ENCODE data around the gene XXYLT1. TPM values are rescaled to one million over a fixed set of nuclear protein-coding genes. Genes with fewer than 3 reads are reported as not detected.
A peak's percentile ranks its signal among the peaks of the same experiment; 100 is the strongest.

The XXYLT1 gene
- total RNA-seq, 1 experiment from 2014 or later = 29.2 TPM

DNA sequence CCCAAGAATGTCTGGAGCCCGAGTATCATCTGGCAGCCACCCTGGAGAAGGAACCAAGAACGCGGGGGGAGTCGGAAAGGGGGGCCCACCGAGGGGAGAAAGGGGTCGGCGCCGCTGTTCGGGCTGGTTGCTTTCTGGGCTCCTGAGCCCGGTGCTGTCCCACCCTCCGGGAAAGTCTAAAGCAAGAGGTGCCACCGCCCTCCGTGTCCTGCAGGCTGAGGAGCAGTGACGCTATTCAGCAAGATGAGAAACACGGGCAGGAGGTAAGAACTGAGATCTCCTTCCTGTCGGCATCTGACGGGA, 234.8 kb downstream of the XXYLT1 start:
- BruUV-seq (replicated peaks) = no TSS peak
- Mint-ChIP-seq H3K27me3 (ENCODE audit: unreplicated experiment) (no peaks in the 10 kb centered on the region), H3K27ac (ENCODE audit: unreplicated experiment) (no peak overlapping the region), H3K4me1 (ENCODE audit: low read depth, unreplicated experiment) (peaks cover 58% of the 10 kb centered on the region), H3K9me3 (ENCODE audit: low read depth, unreplicated experiment) (no peaks in the 10 kb centered on the region), H3K4me3 (ENCODE audit: low read depth, unreplicated experiment) (no peak overlapping the region), H3K36me3 (ENCODE audit: insufficient read depth, unreplicated experiment) (no peaks in the 10 kb centered on the region)
- intact Hi-C loops (cut with micrococcal nuclease; ENCODE audit: unreplicated experiment) = no loop called here
- no peak for DNase-seq
- TF ChIP-seq, protein P1, sequence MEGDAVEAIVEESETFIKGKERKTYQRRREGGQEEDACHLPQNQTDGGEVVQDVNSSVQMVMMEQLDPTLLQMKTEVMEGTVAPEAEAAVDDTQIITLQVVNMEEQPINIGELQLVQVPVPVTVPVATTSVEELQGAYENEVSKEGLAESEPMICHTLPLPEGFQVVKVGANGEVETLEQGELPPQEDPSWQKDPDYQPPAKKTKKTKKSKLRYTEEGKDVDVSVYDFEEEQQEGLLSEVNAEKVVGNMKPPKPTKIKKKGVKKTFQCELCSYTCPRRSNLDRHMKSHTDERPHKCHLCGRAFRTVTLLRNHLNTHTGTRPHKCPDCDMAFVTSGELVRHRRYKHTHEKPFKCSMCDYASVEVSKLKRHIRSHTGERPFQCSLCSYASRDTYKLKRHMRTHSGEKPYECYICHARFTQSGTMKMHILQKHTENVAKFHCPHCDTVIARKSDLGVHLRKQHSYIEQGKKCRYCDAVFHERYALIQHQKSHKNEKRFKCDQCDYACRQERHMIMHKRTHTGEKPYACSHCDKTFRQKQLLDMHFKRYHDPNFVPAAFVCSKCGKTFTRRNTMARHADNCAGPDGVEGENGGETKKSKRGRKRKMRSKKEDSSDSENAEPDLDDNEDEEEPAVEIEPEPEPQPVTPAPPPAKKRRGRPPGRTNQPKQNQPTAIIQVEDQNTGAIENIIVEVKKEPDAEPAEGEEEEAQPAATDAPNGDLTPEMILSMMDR (IDR thresholded peaks at IDR 0.05; ENCODE audit: unreplicated experiment) = no peak
- CTCF ChIA-PET = no interaction called here

DNA sequence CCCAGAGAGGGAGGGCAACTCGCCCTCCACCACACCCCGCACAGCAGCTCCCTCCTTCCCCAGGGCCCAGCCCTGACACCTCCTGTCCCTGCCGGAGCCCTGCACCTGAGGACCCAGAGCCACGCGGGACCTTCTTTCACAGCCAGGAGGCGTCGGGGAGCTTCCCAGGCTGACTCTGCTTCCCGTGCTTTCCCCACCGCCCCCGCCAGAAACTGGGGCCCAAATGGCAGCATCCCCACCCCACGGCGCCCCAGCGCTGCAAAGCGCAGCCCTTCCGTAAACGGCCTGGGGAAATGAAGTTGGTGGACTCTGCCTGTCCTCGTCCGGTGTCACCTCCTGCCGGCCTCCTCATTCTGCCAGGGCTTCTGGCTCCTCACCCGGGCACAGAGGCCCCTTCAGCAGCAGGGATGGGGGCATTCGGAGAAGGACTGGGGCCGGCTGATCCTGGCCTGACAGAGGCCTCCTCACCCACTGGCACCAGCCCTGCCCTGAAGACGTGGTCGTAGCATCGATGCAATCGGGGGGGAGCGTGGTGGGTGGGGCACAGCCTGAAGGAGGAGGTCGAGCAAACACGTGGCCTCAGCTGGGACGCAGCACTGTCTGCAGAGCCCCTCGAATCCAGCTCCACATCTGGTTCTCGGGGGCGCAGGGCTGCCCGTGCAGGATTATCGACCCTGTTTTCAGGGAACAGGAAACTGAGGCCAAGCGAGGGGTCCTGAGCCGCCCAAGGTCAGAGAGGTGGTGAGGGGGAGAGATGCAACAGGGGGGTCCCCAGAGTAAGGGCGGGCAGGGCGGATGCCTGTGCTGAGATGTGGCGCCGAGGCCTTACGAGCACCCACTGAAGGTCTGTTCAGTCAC, 235.4 kb downstream of the XXYLT1 start:
- no peaks in the 10 kb centered on the region for H3K9me3 Mint-ChIP-seq (ENCODE audit: low read depth, unreplicated experiment)
- intact Hi-C loops (cut with micrococcal nuclease; ENCODE audit: unreplicated experiment) = no loop called here
- no peak overlapping the region for H3K4me3 Mint-ChIP-seq (ENCODE audit: low read depth, unreplicated experiment)
- CTCF ChIA-PET = no interaction called here
- H3K4me1 Mint-ChIP-seq (ENCODE audit: low read depth, unreplicated experiment) = peaks cover 58% of the 10 kb centered on the region
- no peaks in the 10 kb centered on the region for H3K27me3 Mint-ChIP-seq (ENCODE audit: unreplicated experiment)
- TF ChIP-seq, protein P1 (IDR thresholded peaks at IDR 0.05; ENCODE audit: unreplicated experiment) = no peak
- no TSS peak for BruUV-seq (replicated peaks)
- no peak overlapping the region for H3K27ac Mint-ChIP-seq (ENCODE audit: unreplicated experiment)
- DNase-seq = no peak
- H3K36me3 Mint-ChIP-seq (ENCODE audit: insufficient read depth, unreplicated experiment) = no peaks in the 10 kb centered on the region

DNA sequence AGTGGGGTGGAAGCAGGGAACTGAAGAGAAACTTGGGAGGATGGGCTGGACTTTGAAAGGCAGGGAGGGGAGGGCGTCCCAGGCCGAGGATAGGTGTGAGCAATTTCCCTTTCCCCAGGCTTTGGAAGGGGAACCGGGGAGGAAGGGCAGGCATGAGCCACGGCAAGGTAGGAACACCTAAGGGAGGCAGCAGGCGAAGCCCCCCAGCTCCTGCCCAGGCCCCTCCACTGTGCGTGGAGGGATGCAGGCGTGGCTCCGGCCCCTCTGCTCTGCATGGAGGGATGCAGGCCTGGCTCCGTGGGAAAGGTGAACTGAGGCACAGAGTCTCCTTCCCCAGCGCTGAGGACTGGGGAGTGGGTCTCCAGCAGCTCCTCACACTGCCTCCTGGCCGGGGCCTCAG, 236.4 kb downstream of the XXYLT1 start:
- no peak for DNase-seq
- intact Hi-C loops (cut with micrococcal nuclease; ENCODE audit: unreplicated experiment) = no loop called here
- Mint-ChIP-seq H3K4me1 (ENCODE audit: low read depth, unreplicated experiment) (peaks cover 54% of the 10 kb centered on the region), H3K27ac (ENCODE audit: unreplicated experiment) (peak overlapping the region; percentile 77), H3K4me3 (ENCODE audit: low read depth, unreplicated experiment) (no peak overlapping the region), H3K27me3 (ENCODE audit: unreplicated experiment) (no peaks in the 10 kb centered on the region), H3K9me3 (ENCODE audit: low read depth, unreplicated experiment) (no peaks in the 10 kb centered on the region), H3K36me3 (ENCODE audit: insufficient read depth, unreplicated experiment) (no peaks in the 10 kb centered on the region)
- TF ChIP-seq, protein P1 (IDR thresholded peaks at IDR 0.05; ENCODE audit: unreplicated experiment) = no peak
- BruUV-seq (replicated peaks) = no TSS peak
- CTCF ChIA-PET = interaction anchor here (0.5 to 1.6 kb wide), 3 partner anchors 8 to 362 kb away, joined by 3 to 4 read pairs (median 3); partner anchors contain the start of gene LSG1

DNA sequence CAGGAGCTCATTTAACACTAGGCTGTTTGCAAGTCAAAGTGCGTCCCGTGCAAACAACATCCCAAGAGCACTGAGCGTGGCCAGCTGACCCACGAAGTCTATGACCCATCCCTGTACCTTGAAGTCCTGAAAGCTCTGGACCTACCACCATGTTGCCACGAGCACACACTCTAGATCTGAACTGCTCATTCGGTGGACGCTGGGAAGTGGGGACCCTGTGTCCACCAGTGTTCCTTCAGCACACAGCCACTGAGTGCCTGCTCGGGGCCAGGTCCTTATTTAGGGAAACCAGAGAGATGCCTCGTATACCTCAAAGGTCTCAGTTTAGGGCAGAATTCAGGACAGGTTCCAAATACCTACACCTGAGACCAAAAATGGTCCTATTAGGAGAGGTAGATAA, 236.9 kb downstream of the XXYLT1 start:
- H3K4me1 Mint-ChIP-seq (ENCODE audit: low read depth, unreplicated experiment) = peaks cover 54% of the 10 kb centered on the region
- no TSS peak for BruUV-seq (replicated peaks)
- H3K27me3 Mint-ChIP-seq (ENCODE audit: unreplicated experiment) = no peaks in the 10 kb centered on the region
- peak overlapping the region; percentile 77 for H3K27ac Mint-ChIP-seq (ENCODE audit: unreplicated experiment)
- intact Hi-C loops (cut with micrococcal nuclease; ENCODE audit: unreplicated experiment) = no loop called here
- no peak for DNase-seq
- H3K36me3 Mint-ChIP-seq (ENCODE audit: insufficient read depth, unreplicated experiment) = no peaks in the 10 kb centered on the region
- TF ChIP-seq, protein P1 (IDR thresholded peaks at IDR 0.05; ENCODE audit: unreplicated experiment) = no peak
- no peaks in the 10 kb centered on the region for H3K9me3 Mint-ChIP-seq (ENCODE audit: low read depth, unreplicated experiment)
- CTCF ChIA-PET = interaction anchor here (0.5 to 1.6 kb wide), 4 partner anchors 8 to 362 kb away, joined by 3 to 4 read pairs (median 4); partner anchors contain the start of gene LSG1
- no peak overlapping the region for H3K4me3 Mint-ChIP-seq (ENCODE audit: low read depth, unreplicated experiment)
